ENCODE results near the gene EPB41L4A.
"Not testable (repeated sequence)": the region's sequence is repeated elsewhere in the genome, so short reads cannot be mapped to it uniquely, and the experiment has no call there.

The EPB41L4A gene

GRCh38 chr5:112396430-112396829, 22.6 kb downstream of the EPB41L4A start:
- no peak for DNase-seq (ENCODE audit: low read depth)
- H3K4me3 ChIP-seq (ENCODE audit: low read depth, low read length), result no peak overlapping the region
- TF ChIP-seq, protein P1, sequence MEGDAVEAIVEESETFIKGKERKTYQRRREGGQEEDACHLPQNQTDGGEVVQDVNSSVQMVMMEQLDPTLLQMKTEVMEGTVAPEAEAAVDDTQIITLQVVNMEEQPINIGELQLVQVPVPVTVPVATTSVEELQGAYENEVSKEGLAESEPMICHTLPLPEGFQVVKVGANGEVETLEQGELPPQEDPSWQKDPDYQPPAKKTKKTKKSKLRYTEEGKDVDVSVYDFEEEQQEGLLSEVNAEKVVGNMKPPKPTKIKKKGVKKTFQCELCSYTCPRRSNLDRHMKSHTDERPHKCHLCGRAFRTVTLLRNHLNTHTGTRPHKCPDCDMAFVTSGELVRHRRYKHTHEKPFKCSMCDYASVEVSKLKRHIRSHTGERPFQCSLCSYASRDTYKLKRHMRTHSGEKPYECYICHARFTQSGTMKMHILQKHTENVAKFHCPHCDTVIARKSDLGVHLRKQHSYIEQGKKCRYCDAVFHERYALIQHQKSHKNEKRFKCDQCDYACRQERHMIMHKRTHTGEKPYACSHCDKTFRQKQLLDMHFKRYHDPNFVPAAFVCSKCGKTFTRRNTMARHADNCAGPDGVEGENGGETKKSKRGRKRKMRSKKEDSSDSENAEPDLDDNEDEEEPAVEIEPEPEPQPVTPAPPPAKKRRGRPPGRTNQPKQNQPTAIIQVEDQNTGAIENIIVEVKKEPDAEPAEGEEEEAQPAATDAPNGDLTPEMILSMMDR (IDR thresholded peaks at IDR 0.05; ENCODE audit: insufficient read depth, low read depth, low read length, missing control alignments), result no peak

GRCh38 chr5:112395299-112395698, 23.8 kb downstream of the EPB41L4A start:
- not testable (repeated sequence) for DNase-seq (ENCODE audit: low read depth); H3K4me3 ChIP-seq (ENCODE audit: low read depth, low read length)

GRCh38 chr5:112390327-112390726, 28.8 kb downstream of the EPB41L4A start:
- TF ChIP-seq, protein P1 (IDR thresholded peaks at IDR 0.05; ENCODE audit: insufficient read depth, low read depth, low read length, missing control alignments), result no peak
- DNase-seq (ENCODE audit: low read depth), result no peak
- H3K4me3 ChIP-seq (ENCODE audit: low read depth, low read length), result no peak overlapping the region

DNA sequence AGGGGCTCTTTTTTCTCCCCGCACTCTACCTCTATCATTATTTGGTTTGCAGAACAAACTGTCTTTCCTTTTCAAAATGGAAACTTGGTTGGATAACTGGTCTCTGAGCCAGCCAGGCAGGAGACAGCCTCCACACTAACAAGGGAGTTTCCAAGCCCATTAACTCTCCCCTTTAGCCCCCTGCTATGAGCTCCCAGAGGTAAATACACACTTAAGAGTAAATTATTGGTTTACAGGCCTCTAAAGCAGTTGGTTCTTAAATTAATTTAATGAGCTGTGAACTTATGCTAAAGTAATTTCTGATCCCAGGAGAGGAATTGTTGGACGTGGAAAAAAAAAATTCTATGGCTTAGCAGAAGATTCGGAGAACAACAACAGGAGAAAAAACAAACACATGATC, 30.3 kb downstream of the EPB41L4A start:
- DNase-seq (ENCODE audit: low read depth), result no peak

DNA sequence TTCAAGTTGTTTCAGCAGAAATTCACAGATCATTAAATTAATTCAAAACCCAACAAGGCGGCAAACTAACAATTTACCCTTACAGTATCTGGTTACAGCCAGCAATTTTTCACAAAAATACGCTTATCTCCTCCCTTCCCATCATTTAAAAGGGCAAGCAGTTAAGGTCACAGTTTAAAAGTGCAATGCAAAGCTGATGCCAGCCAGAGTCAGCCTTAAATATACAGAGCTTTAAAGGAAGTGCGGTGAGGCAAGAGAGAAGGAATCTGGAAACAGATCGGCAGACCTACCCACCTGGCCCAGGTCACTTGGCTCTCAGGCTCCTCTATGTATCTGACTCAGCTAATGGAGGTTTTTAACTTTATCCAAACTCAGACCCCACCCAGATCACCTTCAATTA, 31.0 kb downstream of the EPB41L4A start:
- DNase-seq (ENCODE audit: low read depth), result no peak
- TF ChIP-seq, protein P1 (IDR thresholded peaks at IDR 0.05; ENCODE audit: insufficient read depth, low read depth, low read length, missing control alignments), result no peak
- H3K4me3 ChIP-seq (ENCODE audit: low read depth, low read length), result no peak overlapping the region

More for the DNA sequence above, 30.3 kb downstream of the EPB41L4A start:
- TF ChIP-seq, protein P1 (IDR thresholded peaks at IDR 0.05; ENCODE audit: insufficient read depth, low read depth, low read length, missing control alignments), result no peak
- no peak overlapping the region for H3K4me3 ChIP-seq (ENCODE audit: low read depth, low read length)

DNA sequence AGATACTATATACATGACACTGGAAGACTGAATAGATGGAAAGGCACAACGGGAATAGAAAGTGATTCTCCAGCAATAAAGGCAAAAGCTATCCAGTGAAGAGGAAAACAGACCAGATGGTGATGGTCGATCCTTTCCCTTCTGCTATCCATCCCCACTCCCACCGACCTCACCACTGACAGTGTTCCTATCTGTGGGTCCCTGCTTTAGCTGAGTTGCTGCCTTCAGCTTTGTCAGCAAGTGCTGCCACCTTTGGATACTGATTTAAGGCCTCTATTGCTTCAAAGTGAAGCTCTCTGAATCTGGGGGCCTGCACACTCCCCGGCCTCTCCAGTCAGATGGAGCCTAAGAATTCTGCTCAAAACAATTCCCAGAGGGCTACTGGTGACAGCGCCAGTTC, 32.3 kb downstream of the EPB41L4A start:
- no peak overlapping the region for H3K4me3 ChIP-seq (ENCODE audit: low read depth, low read length)
- TF ChIP-seq, protein P1 (IDR thresholded peaks at IDR 0.05; ENCODE audit: insufficient read depth, low read depth, low read length, missing control alignments), result no peak
- no peak for DNase-seq (ENCODE audit: low read depth)

GRCh38 chr5:112385969-112386368, 33.1 kb downstream of the EPB41L4A start:
- TF ChIP-seq, protein P1 (IDR thresholded peaks at IDR 0.05; ENCODE audit: insufficient read depth, low read depth, low read length, missing control alignments), result no peak
- DNase-seq (ENCODE audit: low read depth), result no peak

More at GRCh38 chr5:112385969-112386368, 33.1 kb downstream of the EPB41L4A start:
- no peak overlapping the region for H3K4me3 ChIP-seq (ENCODE audit: low read depth, low read length)

Measured in GM12865 (cell line).